SU-DHL-6 (cell line): ENCODE data around the gene LZIC.

Experiments used
- H2AFZ ChIP-seq: fragments of 200-600 bp; sonication (generic); 2 replicates; pipeline ENCODE4 v1.6.1; 2014; ENCODE audit warnings: low read depth, mild to moderate bottlenecking, moderate library complexity, mixed read lengths, antibody characterized with exemption, low read length; ENCODE audit not compliant: severe bottlenecking
- H3F3A ChIP-seq: fragments of 200-600 bp; shearing (Covaris generic); 2 replicates; pipeline ENCODE4 v1.6.0; 2016; ENCODE audit warnings: antibody characterized with exemption, mild to moderate bottlenecking; ENCODE audit not compliant: insufficient read depth
- H3K27ac ChIP-seq: fragments of 200-600 bp; sonication (generic); 2 replicates; pipeline ENCODE4 v1.5.1; 2016; ENCODE audit warnings: low read depth, mild to moderate bottlenecking, low read length, moderate library complexity, mixed read lengths
- H3K27me3 ChIP-seq: fragments of 200-600 bp; sonication (generic), shearing (Covaris generic); 2 replicates; pipeline ENCODE4 v1.6.0; 2014; ENCODE audit warnings: mild to moderate bottlenecking, low read length
- H3K36me3 ChIP-seq: fragments of 200-600 bp; sonication (generic); 2 replicates; pipeline ENCODE4 v1.6.1; 2014; ENCODE audit warnings: mild to moderate bottlenecking, low read length, mixed read lengths
- H3K4me2 ChIP-seq: fragments of 300-600, 200-600 bp; shearing (Covaris generic), sonication (generic); 2 replicates; pipeline ENCODE4 v1.6.0; 2014; ENCODE audit warnings: low read length, low read depth, mild to moderate bottlenecking; ENCODE audit not compliant: poor library complexity, severe bottlenecking
- H3K4me3 ChIP-seq: fragments of 200-600 bp; sonication (generic); 2 replicates; pipeline ENCODE4 v1.5.1; 2014; ENCODE audit warnings: antibody characterized with exemption, low read length, mild to moderate bottlenecking, mixed read lengths; ENCODE audit not compliant: insufficient read depth, poor library complexity, severe bottlenecking
- H3K79me2 ChIP-seq: fragments of 200-600 bp; sonication (generic); 2 replicates; pipeline ENCODE4 v1.6.1; 2014; ENCODE audit warnings: mild to moderate bottlenecking, low read length, moderate library complexity; ENCODE audit not compliant: insufficient read depth
- H3K9ac ChIP-seq: fragments of 200-600 bp; sonication (generic); 2 replicates; pipeline ENCODE4 v1.7.0; 2014; ENCODE audit warnings: mild to moderate bottlenecking, low read length
- H3K9me2 ChIP-seq: fragments of 200-600 bp; sonication (generic); replicated peaks from 2 replicates; pipeline ENCODE4 v1.6.1; 2014; ENCODE audit warnings: low read length; ENCODE audit not compliant: insufficient read depth
- H3K9me3 ChIP-seq: fragments of 200-600 bp; sonication (generic); 2 replicates; pipeline ENCODE4 v1.6.1; 2014; ENCODE audit warnings: low read length, mixed read lengths; ENCODE audit not compliant: insufficient read depth
- H4K20me1 ChIP-seq: fragments of 200-600 bp; sonication (generic); 2 replicates; pipeline ENCODE4 v1.6.1; 2014; ENCODE audit warnings: low read depth, mild to moderate bottlenecking, antibody characterized with exemption, low read length, moderate library complexity, mixed read lengths
- EZH2phosphoT487 ChIP-seq: fragments of 200-600 bp; sonication (generic), shearing (Covaris generic); conservative IDR thresholded peaks from 2 replicates; pipeline ENCODE4 v1.6.1; 2018; ENCODE audit warnings: mild to moderate bottlenecking, antibody characterized with exemption, low read length, moderate library complexity, mixed read lengths
- TF ChIP-seq, protein P1 (sequence below): fragments of 200-600 bp; sonication (generic); IDR thresholded peaks from one replicate; pipeline ENCODE4 v1.5.1; 2017; ENCODE audit warnings: antibody characterized with exemption, mild to moderate bottlenecking, low read length, moderate library complexity; ENCODE audit not compliant: insufficient read depth, poor library complexity, severe bottlenecking

LZIC gene

DNA sequence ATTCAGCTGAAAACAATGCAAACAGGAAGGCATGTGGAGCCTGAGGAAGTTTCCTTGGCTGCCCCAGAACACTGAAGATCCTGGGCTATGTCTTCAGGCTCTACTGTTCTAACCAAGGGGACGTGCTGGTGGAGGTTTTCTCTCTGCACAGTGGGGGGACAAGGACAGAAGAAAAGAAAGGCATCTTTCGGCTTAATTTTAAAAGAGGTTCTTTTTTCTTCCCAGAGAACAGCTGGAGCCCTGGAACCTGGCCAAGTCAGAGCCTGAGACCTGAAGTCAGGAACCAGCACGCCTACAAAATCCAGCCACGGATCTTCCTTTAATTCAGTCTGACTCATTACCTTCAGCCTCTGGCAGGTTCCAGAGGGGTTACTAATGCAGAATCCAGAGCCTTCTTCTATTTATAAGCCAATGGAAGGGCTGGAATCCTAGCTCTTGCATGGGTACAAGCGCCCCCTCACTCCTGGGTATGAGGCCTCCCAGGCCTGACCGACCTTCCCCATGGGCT, 52.9 kb downstream of the LZIC start:
- Histone ChIP-seq H3K79me2 (no peaks in the 10 kb centered on the region), H3K9me2 (no peaks in the 10 kb centered on the region), H3K27ac (no peak overlapping the region), H3K4me2 (no peak overlapping the region), H3F3A (no peaks in the 10 kb centered on the region), H3K9me3 (no peaks in the 10 kb centered on the region), H3K27me3 (no peaks in the 10 kb centered on the region), H2AFZ (no peak overlapping the region), H4K20me1 (no peaks in the 10 kb centered on the region), H3K36me3 (no peaks in the 10 kb centered on the region), H3K9ac (no peak overlapping the region), H3K4me3 (no peak overlapping the region)
- TF ChIP-seq, protein P1, sequence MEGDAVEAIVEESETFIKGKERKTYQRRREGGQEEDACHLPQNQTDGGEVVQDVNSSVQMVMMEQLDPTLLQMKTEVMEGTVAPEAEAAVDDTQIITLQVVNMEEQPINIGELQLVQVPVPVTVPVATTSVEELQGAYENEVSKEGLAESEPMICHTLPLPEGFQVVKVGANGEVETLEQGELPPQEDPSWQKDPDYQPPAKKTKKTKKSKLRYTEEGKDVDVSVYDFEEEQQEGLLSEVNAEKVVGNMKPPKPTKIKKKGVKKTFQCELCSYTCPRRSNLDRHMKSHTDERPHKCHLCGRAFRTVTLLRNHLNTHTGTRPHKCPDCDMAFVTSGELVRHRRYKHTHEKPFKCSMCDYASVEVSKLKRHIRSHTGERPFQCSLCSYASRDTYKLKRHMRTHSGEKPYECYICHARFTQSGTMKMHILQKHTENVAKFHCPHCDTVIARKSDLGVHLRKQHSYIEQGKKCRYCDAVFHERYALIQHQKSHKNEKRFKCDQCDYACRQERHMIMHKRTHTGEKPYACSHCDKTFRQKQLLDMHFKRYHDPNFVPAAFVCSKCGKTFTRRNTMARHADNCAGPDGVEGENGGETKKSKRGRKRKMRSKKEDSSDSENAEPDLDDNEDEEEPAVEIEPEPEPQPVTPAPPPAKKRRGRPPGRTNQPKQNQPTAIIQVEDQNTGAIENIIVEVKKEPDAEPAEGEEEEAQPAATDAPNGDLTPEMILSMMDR: no peak
- no peak for TF ChIP-seq EZH2phosphoT487

DNA sequence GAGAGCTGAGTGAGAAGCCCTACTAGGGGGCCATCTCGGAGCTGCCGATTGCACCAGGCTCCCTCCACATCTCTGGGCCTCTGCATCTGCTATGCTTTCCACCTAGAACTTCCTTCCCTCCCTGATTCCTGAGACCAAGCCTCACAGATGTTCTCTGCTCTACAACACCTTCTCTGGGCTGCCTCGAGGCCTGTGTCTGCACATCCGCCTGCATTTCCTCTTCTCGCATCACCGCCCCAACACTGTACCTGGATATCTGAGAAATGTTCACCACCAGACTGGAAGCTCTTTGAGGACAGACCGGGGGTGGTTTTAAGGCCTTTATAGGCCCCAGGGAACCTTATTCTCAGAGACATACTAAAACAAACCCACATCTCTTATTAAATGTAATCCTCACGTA, 53.8 kb downstream of the LZIC start:
- Histone ChIP-seq H3K79me2 (no peaks in the 10 kb centered on the region), H3K4me3 (no peak overlapping the region), H3K4me2 (no peak overlapping the region), H3K36me3 (no peaks in the 10 kb centered on the region), H4K20me1 (no peaks in the 10 kb centered on the region), H3K9me2 (no peaks in the 10 kb centered on the region), H3K9ac (no peak overlapping the region), H3K27me3 (no peaks in the 10 kb centered on the region), H3F3A (no peaks in the 10 kb centered on the region), H2AFZ (no peak overlapping the region), H3K9me3 (no peaks in the 10 kb centered on the region), H3K27ac (no peak overlapping the region)
- TF ChIP-seq EZH2phosphoT487: no peak
- TF ChIP-seq, protein P1: no peak

DNA sequence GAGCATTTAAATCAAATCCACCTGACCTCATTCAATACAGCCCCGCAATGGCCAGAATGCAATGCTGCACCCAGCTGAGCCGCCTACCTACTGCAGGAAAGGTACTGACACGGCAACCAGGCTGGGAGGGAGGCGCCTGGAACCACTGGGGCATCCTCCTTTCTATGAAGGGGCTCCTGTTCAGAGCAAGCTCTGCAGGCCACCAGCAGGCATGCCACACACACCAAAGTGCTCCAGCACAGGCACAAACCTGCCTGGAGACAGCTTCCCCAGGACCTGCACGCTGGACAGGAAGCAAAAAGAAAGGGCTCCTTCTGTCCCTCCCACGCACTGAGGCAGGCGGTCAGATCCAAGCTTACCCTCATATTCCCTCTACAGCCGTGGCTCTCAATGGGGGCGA, 54.3 kb downstream of the LZIC start:
- Histone ChIP-seq H3K79me2 (no peaks in the 10 kb centered on the region), H3F3A (no peaks in the 10 kb centered on the region), H3K9me2 (no peaks in the 10 kb centered on the region), H3K27ac (no peak overlapping the region), H4K20me1 (no peaks in the 10 kb centered on the region), H3K27me3 (no peaks in the 10 kb centered on the region), H2AFZ (no peak overlapping the region), H3K9me3 (no peaks in the 10 kb centered on the region), H3K4me3 (no peak overlapping the region), H3K9ac (no peak overlapping the region), H3K36me3 (no peaks in the 10 kb centered on the region), H3K4me2 (no peak overlapping the region)
- no peak for TF ChIP-seq EZH2phosphoT487
- TF ChIP-seq, protein P1: no peak
